ENCODE results near the gene POTEI. TPM values are rescaled to one million over a fixed set of nuclear protein-coding genes. Genes with fewer than 3 reads are reported as not detected.
"Not testable (repeated sequence)": the region's sequence is repeated elsewhere in the genome, so short reads cannot be mapped to it uniquely, and the experiment has no call there.

The POTEI gene
- total RNA-seq, 1 donor from 2014 or later, result not detected

- intact Hi-C loops (cut with micrococcal nuclease), result not testable (repeated sequence)
These were observed 53.7 kb downstream of the POTEI start for GRCh38 chr2:130455413-130455812.

- intact Hi-C loops (cut with micrococcal nuclease), result not testable (repeated sequence)
These were observed 54.4 kb downstream of the POTEI start for GRCh38 chr2:130454712-130455083.

GRCh38 chr2:130453955-130454711 is 55.0 kb downstream of the POTEI start:
- intact Hi-C loops (cut with micrococcal nuclease), result not testable (repeated sequence)

GRCh38 chr2:130452897-130453296 is 56.2 kb downstream of the POTEI start:
- intact Hi-C loops (cut with micrococcal nuclease), result not testable (repeated sequence)

GRCh38 chr2:130451823-130452222 is 57.3 kb downstream of the POTEI start:
- intact Hi-C loops (cut with micrococcal nuclease), result not testable (repeated sequence)

- intact Hi-C loops (cut with micrococcal nuclease), result not testable (repeated sequence)
These were observed 57.9 kb downstream of the POTEI start for GRCh38 chr2:130451278-130451677.

- intact Hi-C loops (cut with micrococcal nuclease), result not testable (repeated sequence)
These were observed 58.8 kb downstream of the POTEI start for GRCh38 chr2:130450366-130450765.

GRCh38 chr2:130427631-130428030 is 81.5 kb downstream of the POTEI start:
- intact Hi-C loops (cut with micrococcal nuclease), result not testable (repeated sequence)

- intact Hi-C loops (cut with micrococcal nuclease), result not testable (repeated sequence)
These were observed 90.3 kb downstream of the POTEI start for GRCh38 chr2:130418845-130419244.

- intact Hi-C loops (cut with micrococcal nuclease), result not testable (repeated sequence)
These were observed 92.4 kb downstream of the POTEI start for GRCh38 chr2:130416693-130417092.

Other genes with a start within 250 kb of the POTEI start
- 82.2 and 88.3 TPM in 2 replicates for gene IMP4, start 166.4 kb downstream of the POTEI start, total RNA-seq
- 95.2 and 95.5 TPM in 2 replicates for gene PTPN18, start 153.3 kb downstream of the POTEI start, total RNA-seq
- not detected in 2 replicates for gene CFC1B, start 11.9 kb upstream of the POTEI start, total RNA-seq
- not detected in 2 replicates for gene CFC1, start 90.2 kb upstream of the POTEI start, total RNA-seq
- not detected in 2 replicates for gene POTEJ, start 102.1 kb upstream of the POTEI start, total RNA-seq
- gene GPR148, start 219.7 kb upstream of the POTEI start, total RNA-seq, result not detected in 2 replicates
- not detected in 2 replicates for gene AMER3, start 246.2 kb upstream of the POTEI start, total RNA-seq